ENCODE data around the gene NNAT.
"Not testable (repeated sequence)": the region's sequence is repeated elsewhere in the genome, so short reads cannot be mapped to it uniquely, and the experiment has no call there.

GRCh38 chr20:37486209-37486608 lies 34.8 kb upstream of the NNAT start:
- not testable (repeated sequence) for TF ChIP-seq CTCF (IDR thresholded peaks at IDR 0.05; ENCODE audit: extremely low read depth in 1 of 2, insufficient read depth in 1 of 2, low read depth in 1 of 2, low read length in 2 of 2); POLR2A (IDR thresholded peaks at IDR 0.05; ENCODE audit: low read depth, low read length); MAX (IDR thresholded peaks at IDR 0.05; ENCODE audit: insufficient read depth, insufficient read length); EZH2 (IDR thresholded peaks at IDR 0.05; ENCODE audit: borderline replicate concordance, low read depth, low read length, severe bottlenecking); JUN (IDR thresholded peaks at IDR 0.05; ENCODE audit: borderline replicate concordance, insufficient read depth, insufficient read length, low read depth); MYC (IDR thresholded peaks at IDR 0.05; ENCODE audit: low read depth, low read length); FOS (IDR thresholded peaks at IDR 0.05; ENCODE audit: borderline replicate concordance, insufficient read depth, low read length); POLR2AphosphoS5 (IDR thresholded peaks at IDR 0.05; ENCODE audit: insufficient read depth, low read depth, low read length); GATA2 (IDR thresholded peaks at IDR 0.05; ENCODE audit: insufficient read depth, insufficient read length, low read depth, low read length)

Data from endothelial cell of umbilical vein (primary cell).